HCT116 (cell line): Measurements from ENCODE around the gene HELT. TPM values are rescaled to one million over a fixed set of nuclear protein-coding genes. Genes with fewer than 3 reads are reported as not detected.

Experiments
- ATAC-seq: fragments of 200-7000 bp; cut with Tn5 transposase; 2 replicates; pipeline ENCODE4 v1.9.1; 2020; ENCODE audit warnings: mild to moderate bottlenecking, moderate library complexity
- BruUV-seq: library from RNA; stranded (reverse); fragments of 400-500 nt; replicated peaks from 2 replicates; lab custom pipeline; 2021; lab: Mats Ljungman, UMichigan
- CTCF ChIA-PET: fragments of 300-600 bp; sonication (Branson Sonifier 250); formaldehyde crosslinking; loops from one replicate; lab custom pipeline; 2021; ENCODE audit warnings: antibody characterized with exemption; lab: Charles Lee
- POLR2A ChIA-PET: fragments of 300-600, 350-600 bp; sonication (Branson Sonifier 250); formaldehyde crosslinking; loops from one replicate; lab custom pipeline; 2021; ENCODE audit warnings: antibody characterized with exemption; lab: Charles Lee
- RAD21 ChIA-PET, 2 experiments: fragments of 300-600 bp; sonication (Branson Sonifier 250); formaldehyde crosslinking; loops; one replicate each; lab custom pipeline; 2023; ENCODE audit warnings: low total read pairs in 2 of 2; ENCODE audit not compliant: uncharacterized antibody in 2 of 2, unreplicated experiment in 2 of 2, low non-redundant PET in 1 of 2; lab: Charles Lee
- DNase-seq: peaks from one replicate; pipeline ENCODE4 v3.0.0-alpha.2; 2010; ENCODE audit warnings: low read depth, low spot score
- H2AFZ ChIP-seq: fragments of 200-600 bp; shearing (Covaris generic), sonication (generic); 2 replicates; pipeline ENCODE4 v1.6.1; 2017; ENCODE audit warnings: low read depth, mixed run types, mixed read lengths, antibody characterized with exemption, low read length; ENCODE audit not compliant: poor library complexity, severe bottlenecking
- H3K27ac ChIP-seq: 2 replicates; pipeline ENCODE4 v1.5.1; 2012; ENCODE audit warnings: low read depth, low read length
- H3K27me3 ChIP-seq: fragments of 200-600 bp; sonication (generic); 2 replicates; pipeline ENCODE4 v1.6.1; 2016; ENCODE audit warnings: mixed run types, low read length, mixed read lengths; ENCODE audit not compliant: insufficient read depth
- H3K36me3 ChIP-seq, 2 experiments: fragments of 200-500 bp in 1 of 2; fragments of 200-600 bp in 1 of 2; sonication (Bioruptor generic) in 1 of 2; sonication (generic) in 1 of 2; 2 replicates each; pipeline versions ENCODE4 v1.5.1 to v1.6.1; 2014 to 2016; ENCODE audit warnings: low read length in 2 of 2, inconsistent platforms in 1 of 2, mixed read lengths in 1 of 2, mixed run types in 1 of 2; ENCODE audit not compliant: insufficient read depth in 2 of 2, control insufficient read depth in 1 of 2
- H3K4me1 ChIP-seq, 2 experiments: fragments of 200-600 bp in 1 of 2; sonication (generic) in 1 of 2; 2 replicates each; pipeline versions ENCODE4 v1.5.1 to v1.6.1; 2012 to 2017; ENCODE audit warnings: low read length in 2 of 2, inconsistent platforms in 1 of 2, mild to moderate bottlenecking in 1 of 2, mixed read lengths in 1 of 2, mixed run types in 1 of 2, moderate library complexity in 1 of 2; ENCODE audit not compliant: insufficient read depth in 2 of 2, control insufficient read depth in 1 of 2
- H3K4me2 ChIP-seq: fragments of 200-600 bp; sonication (generic); 2 replicates; pipeline ENCODE4 v1.6.1; 2017; ENCODE audit warnings: mixed run types, low read length, mixed read lengths
- H3K4me3 ChIP-seq, 2 experiments: fragments of 200-600 bp in 1 of 2; sonication (generic) in 1 of 2; replicated peaks in 1 of 2; 2 replicates each; pipeline ENCODE4 v1.5.1; 2011 to 2016; ENCODE audit warnings: low read length in 2 of 2, control low read depth in 1 of 2, low read depth in 1 of 2, mild to moderate bottlenecking in 1 of 2, mixed read lengths in 1 of 2, mixed run types in 1 of 2
- H3K79me2 ChIP-seq: fragments of 200-600 bp; sonication (generic); 2 replicates; pipeline ENCODE4 v1.6.1; 2017; ENCODE audit warnings: mild to moderate bottlenecking, mixed run types, low read length, moderate library complexity, mixed read lengths; ENCODE audit not compliant: insufficient read depth
- H3K9ac ChIP-seq: fragments of 200-600 bp; sonication (generic); 2 replicates; pipeline ENCODE4 v1.6.1; 2016; ENCODE audit warnings: low read length, mixed read lengths
- H3K9me2 ChIP-seq: fragments of 200-600 bp; sonication (generic), shearing (Covaris generic); 2 replicates; pipeline ENCODE4 v1.6.1; 2017; ENCODE audit warnings: mixed run types, mild to moderate bottlenecking, moderate library complexity; ENCODE audit not compliant: insufficient read depth
- H3K9me3 ChIP-seq, 2 experiments: fragments of 200-500 bp in 1 of 2; fragments of 200-600 bp in 1 of 2; sonication (Bioruptor generic) in 1 of 2; sonication (generic) in 1 of 2; 2 replicates each; pipeline ENCODE4 v1.6.1; 2014 to 2017; ENCODE audit warnings: low read length in 2 of 2, mixed read lengths in 2 of 2, inconsistent platforms in 1 of 2, low read depth in 1 of 2, mild to moderate bottlenecking in 1 of 2, mixed run types in 1 of 2, moderate library complexity in 1 of 2; ENCODE audit not compliant: control insufficient read depth in 1 of 2, insufficient read depth in 1 of 2
- H4K20me1 ChIP-seq: fragments of 200-600 bp; sonication (generic), shearing (Covaris generic); 2 replicates; pipeline ENCODE4 v1.6.1; 2017; ENCODE audit warnings: mixed run types, mild to moderate bottlenecking, moderate library complexity; ENCODE audit not compliant: insufficient read depth
- EZH2 ChIP-seq: fragments of 200-600 bp; sonication (generic); IDR thresholded peaks from 2 replicates; pipeline ENCODE4 v1.6.1; 2017; ENCODE audit warnings: antibody characterized with exemption, mixed run types
- POLR2AphosphoS5 ChIP-seq: IDR thresholded peaks from 2 replicates; pipeline ENCODE4 v1.6.1; 2011; ENCODE audit warnings: mild to moderate bottlenecking, low read depth, low read length, moderate library complexity
- RAD21 ChIP-seq: IDR thresholded peaks from 2 replicates; pipeline ENCODE4 v1.6.1; 2012; ENCODE audit warnings: low read depth, mild to moderate bottlenecking
- SIN3A ChIP-seq: IDR thresholded peaks from 2 replicates; pipeline ENCODE4 v1.6.1; 2012; ENCODE audit warnings: low read depth
- SP1 ChIP-seq: IDR thresholded peaks from 2 replicates; pipeline ENCODE4 v1.6.1; 2012; ENCODE audit warnings: low read depth
- YY1 ChIP-seq: IDR thresholded peaks from 2 replicates; pipeline ENCODE4 v1.6.1; 2011; ENCODE audit warnings: low read length, low read depth, moderate library complexity, mild to moderate bottlenecking; ENCODE audit not compliant: insufficient replicate concordance; ENCODE audit errors: extremely low read depth
- ZFX ChIP-seq: fragments of 450-650 bp; IDR thresholded peaks from 2 replicates; pipeline ENCODE4 v1.6.1; 2017
- intact Hi-C: fragments of 100-400 bp; cut with micrococcal nuclease; formaldehyde crosslinking; loops from 2 replicates; pipeline ENCODE4 v1.10.0; 2022
- total RNA-seq: library from RNA; stranded (reverse); gene quantifications from one replicate; pipeline ENCODE4 v1.2.1, GENCODE V29; 2021; ENCODE audit not compliant: unreplicated experiment
- TF ChIP-seq, protein P1 (sequence below): IDR thresholded peaks from 2 replicates; pipeline ENCODE4 v1.6.1; 2011; ENCODE audit warnings: mild to moderate bottlenecking, low read length, moderate library complexity; ENCODE audit not compliant: insufficient replicate concordance; ENCODE audit errors: extremely low read depth
- TF ChIP-seq, protein P2 (sequence below): IDR thresholded peaks from 2 replicates; pipeline ENCODE4 v1.6.1; 2012
- TF ChIP-seq, protein P3 (sequence below), 3 experiments: fragments of 200-600 bp in 1 of 3; sonication (generic) in 1 of 3; IDR thresholded peaks in 2 of 3; conservative IDR thresholded peaks in 1 of 3; 2 replicates each; pipeline ENCODE4 v1.5.1; 2012 to 2017; ENCODE audit warnings: low read depth in 2 of 3, low read length in 2 of 3, antibody characterized with exemption in 1 of 3, borderline replicate concordance in 1 of 3, control low read depth in 1 of 3, mild to moderate bottlenecking in 1 of 3, mixed read lengths in 1 of 3, mixed run types in 1 of 3, moderate library complexity in 1 of 3; ENCODE audit not compliant: insufficient read depth in 1 of 3

Gene HELT
- total RNA-seq, 1 experiment from 2014 or later = not detected

GRCh38 chr4:185004562-185005218, 13.6 kb upstream of the HELT start (continued):
- TF ChIP-seq, protein P1, sequence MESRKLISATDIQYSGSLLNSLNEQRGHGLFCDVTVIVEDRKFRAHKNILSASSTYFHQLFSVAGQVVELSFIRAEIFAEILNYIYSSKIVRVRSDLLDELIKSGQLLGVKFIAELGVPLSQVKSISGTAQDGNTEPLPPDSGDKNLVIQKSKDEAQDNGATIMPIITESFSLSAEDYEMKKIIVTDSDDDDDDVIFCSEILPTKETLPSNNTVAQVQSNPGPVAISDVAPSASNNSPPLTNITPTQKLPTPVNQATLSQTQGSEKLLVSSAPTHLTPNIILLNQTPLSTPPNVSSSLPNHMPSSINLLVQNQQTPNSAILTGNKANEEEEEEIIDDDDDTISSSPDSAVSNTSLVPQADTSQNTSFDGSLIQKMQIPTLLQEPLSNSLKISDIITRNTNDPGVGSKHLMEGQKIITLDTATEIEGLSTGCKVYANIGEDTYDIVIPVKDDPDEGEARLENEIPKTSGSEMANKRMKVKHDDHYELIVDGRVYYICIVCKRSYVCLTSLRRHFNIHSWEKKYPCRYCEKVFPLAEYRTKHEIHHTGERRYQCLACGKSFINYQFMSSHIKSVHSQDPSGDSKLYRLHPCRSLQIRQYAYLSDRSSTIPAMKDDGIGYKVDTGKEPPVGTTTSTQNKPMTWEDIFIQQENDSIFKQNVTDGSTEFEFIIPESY = no peak
- no peak for TF ChIP-seq SP1

GRCh38 chr4:185005219-185005819, 13.0 kb upstream of the HELT start:
- peak overlapping the region; percentile 99 for H2AFZ ChIP-seq
- no peaks in the 10 kb centered on the region for H3K27me3 ChIP-seq
- 0 out of 2 replicates have a peak overlapping the region, but pooled peaks have one; percentile 22 for H3K9ac ChIP-seq
- no peaks in the 10 kb centered on the region for H3K36me3 ChIP-seq
- H3K27ac ChIP-seq = no peak overlapping the region
- ATAC-seq = peak; percentile 97
- no peaks in the 10 kb centered on the region for H3K9me2 ChIP-seq
- no TSS peak for BruUV-seq
- no peaks in the 10 kb centered on the region for H4K20me1 ChIP-seq
- no peaks in the 10 kb centered on the region for H3K79me2 ChIP-seq
- RAD21 ChIA-PET = interaction anchor here (0.7 to 1.5 kb wide), 6 partner anchors 34 to 129 kb away, joined by 3 to 5 read pairs (median 4); no protein-coding TSS in a partner anchor
- TF ChIP-seq POLR2AphosphoS5 = no peak
- TF ChIP-seq, protein P2, sequence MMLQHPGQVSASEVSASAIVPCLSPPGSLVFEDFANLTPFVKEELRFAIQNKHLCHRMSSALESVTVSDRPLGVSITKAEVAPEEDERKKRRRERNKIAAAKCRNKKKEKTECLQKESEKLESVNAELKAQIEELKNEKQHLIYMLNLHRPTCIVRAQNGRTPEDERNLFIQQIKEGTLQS = no peak
- no peak for TF ChIP-seq SIN3A
- TF ChIP-seq YY1 = peak; percentile 28
- TF ChIP-seq ZFX = no peak
- TF ChIP-seq, protein P3, sequence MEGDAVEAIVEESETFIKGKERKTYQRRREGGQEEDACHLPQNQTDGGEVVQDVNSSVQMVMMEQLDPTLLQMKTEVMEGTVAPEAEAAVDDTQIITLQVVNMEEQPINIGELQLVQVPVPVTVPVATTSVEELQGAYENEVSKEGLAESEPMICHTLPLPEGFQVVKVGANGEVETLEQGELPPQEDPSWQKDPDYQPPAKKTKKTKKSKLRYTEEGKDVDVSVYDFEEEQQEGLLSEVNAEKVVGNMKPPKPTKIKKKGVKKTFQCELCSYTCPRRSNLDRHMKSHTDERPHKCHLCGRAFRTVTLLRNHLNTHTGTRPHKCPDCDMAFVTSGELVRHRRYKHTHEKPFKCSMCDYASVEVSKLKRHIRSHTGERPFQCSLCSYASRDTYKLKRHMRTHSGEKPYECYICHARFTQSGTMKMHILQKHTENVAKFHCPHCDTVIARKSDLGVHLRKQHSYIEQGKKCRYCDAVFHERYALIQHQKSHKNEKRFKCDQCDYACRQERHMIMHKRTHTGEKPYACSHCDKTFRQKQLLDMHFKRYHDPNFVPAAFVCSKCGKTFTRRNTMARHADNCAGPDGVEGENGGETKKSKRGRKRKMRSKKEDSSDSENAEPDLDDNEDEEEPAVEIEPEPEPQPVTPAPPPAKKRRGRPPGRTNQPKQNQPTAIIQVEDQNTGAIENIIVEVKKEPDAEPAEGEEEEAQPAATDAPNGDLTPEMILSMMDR (IDR thresholded peaks at IDR 0.05 in 2 of 3, conservative IDR thresholded peaks at IDR 0.05 in 1 of 3; ENCODE audit: borderline replicate concordance in 1 of 3, insufficient read depth in 1 of 3, low read depth in 2 of 3, low read length in 2 of 3) = peak; percentile 89 to 95 (median 93)
- TF ChIP-seq EZH2 = no peak
- TF ChIP-seq RAD21 = peak; percentile 95
- peak overlapping the region; percentile 70 for H3K4me2 ChIP-seq
- H3K4me3 ChIP-seq = peak overlapping the region; percentile 13 to 38
- no peaks in the 10 kb centered on the region for H3K9me3 ChIP-seq
- POLR2A ChIA-PET = interaction anchor here (1.0 kb wide), 1 partner anchor 91 kb away, joined by 3 read pairs; no protein-coding TSS in a partner anchor
- CTCF ChIA-PET = interaction anchor here (0.6 to 3.7 kb wide), 18 partner anchors 18 to 1931 kb away, joined by 3 to 50 read pairs (median 4); partner anchors contain the start of genes ANKRD37 and SLC25A4
- peak; percentile 72 for DNase-seq
- intact Hi-C loops = loop anchor here (1.0 kb wide), 3 partner anchors 91 to 178 kb away; no protein-coding TSS in a partner anchor
- peaks cover 3 to 7% of the 10 kb centered on the region in 2 experiments; a peak in 2 of 4 replicates for H3K4me1 ChIP-seq
